Loucy (cell line): ENCODE measurements around the gene ZNF804A.

Source experiments
- H2AFZ ChIP-seq: fragments of 200-600 bp; sonication (generic); 2 replicates; pipeline ENCODE4 v1.6.0; 2016; ENCODE audit warnings: antibody characterized with exemption, mild to moderate bottlenecking, low read length, moderate library complexity
- H3F3A ChIP-seq: fragments of 200-600 bp; 2 replicates; pipeline ENCODE4 v1.6.0; 2016; ENCODE audit warnings: antibody characterized with exemption, low read depth, mild to moderate bottlenecking
- H3K27me3 ChIP-seq: fragments of 200-600 bp; sonication (generic); 2 replicates; pipeline ENCODE4 v1.6.1; 2014; ENCODE audit warnings: low read length, mild to moderate bottlenecking; ENCODE audit not compliant: insufficient read depth, poor library complexity, severe bottlenecking
- H3K36me3 ChIP-seq: fragments of 200-600 bp; sonication (generic); 2 replicates; pipeline ENCODE4 v1.6.1; 2016; ENCODE audit warnings: low read length; ENCODE audit not compliant: insufficient read depth
- H3K4me1 ChIP-seq: fragments of 200-600 bp; sonication (generic); 2 replicates; pipeline ENCODE4 v1.5.1; 2014; ENCODE audit warnings: low read length, mild to moderate bottlenecking; ENCODE audit not compliant: insufficient read depth, poor library complexity, severe bottlenecking
- H3K4me2 ChIP-seq: fragments of 200-600 bp; sonication (generic); 2 replicates; pipeline ENCODE4 v1.6.0; 2014; ENCODE audit warnings: antibody characterized with exemption, low read length, low read depth, mild to moderate bottlenecking; ENCODE audit not compliant: poor library complexity, severe bottlenecking
- H3K4me3 ChIP-seq: fragments of 200-600 bp; sonication (generic); 2 replicates; pipeline ENCODE4 v1.5.1; 2014; ENCODE audit warnings: low read length, mild to moderate bottlenecking, mixed read lengths; ENCODE audit not compliant: poor library complexity, severe bottlenecking
- H3K79me2 ChIP-seq: fragments of 200-600 bp; sonication (generic); 2 replicates; pipeline ENCODE4 v1.6.1; 2014; ENCODE audit warnings: low read length; ENCODE audit not compliant: insufficient read depth
- H3K9ac ChIP-seq: fragments of 200-600 bp; sonication (generic); 2 replicates; pipeline ENCODE4 v1.6.0; 2014; ENCODE audit warnings: mild to moderate bottlenecking, low read depth, low read length, moderate library complexity; ENCODE audit not compliant: poor library complexity, severe bottlenecking
- H3K9me2 ChIP-seq: fragments of 200-600 bp; sonication (generic); replicated peaks from 2 replicates; pipeline ENCODE4 v1.6.1; 2016; ENCODE audit warnings: low read depth, low read length, mixed read lengths
- H3K9me3 ChIP-seq: fragments of 200-600 bp; sonication (generic); 2 replicates; pipeline ENCODE4 v1.6.1; 2014; ENCODE audit warnings: mild to moderate bottlenecking, antibody characterized with exemption, low read length, low read depth; ENCODE audit not compliant: insufficient read depth
- H4K20me1 ChIP-seq: fragments of 200-600 bp; sonication (generic); 2 replicates; pipeline ENCODE4 v1.6.0; 2014; ENCODE audit warnings: antibody characterized with exemption, low read length, mild to moderate bottlenecking; ENCODE audit not compliant: insufficient read depth, poor library complexity, severe bottlenecking
- EZH2phosphoT487 ChIP-seq: fragments of 200-600 bp; IDR thresholded peaks from 2 replicates; pipeline ENCODE4 v1.6.1; 2018; ENCODE audit warnings: antibody characterized with exemption, mild to moderate bottlenecking, moderate library complexity, borderline replicate concordance
- TF ChIP-seq, protein P1 (sequence below): fragments of 200-600 bp; sonication (generic); conservative IDR thresholded peaks from 2 replicates; pipeline ENCODE4 v1.5.1; 2014; ENCODE audit warnings: mild to moderate bottlenecking, antibody characterized with exemption, low read length

The ZNF804A gene

DNA sequence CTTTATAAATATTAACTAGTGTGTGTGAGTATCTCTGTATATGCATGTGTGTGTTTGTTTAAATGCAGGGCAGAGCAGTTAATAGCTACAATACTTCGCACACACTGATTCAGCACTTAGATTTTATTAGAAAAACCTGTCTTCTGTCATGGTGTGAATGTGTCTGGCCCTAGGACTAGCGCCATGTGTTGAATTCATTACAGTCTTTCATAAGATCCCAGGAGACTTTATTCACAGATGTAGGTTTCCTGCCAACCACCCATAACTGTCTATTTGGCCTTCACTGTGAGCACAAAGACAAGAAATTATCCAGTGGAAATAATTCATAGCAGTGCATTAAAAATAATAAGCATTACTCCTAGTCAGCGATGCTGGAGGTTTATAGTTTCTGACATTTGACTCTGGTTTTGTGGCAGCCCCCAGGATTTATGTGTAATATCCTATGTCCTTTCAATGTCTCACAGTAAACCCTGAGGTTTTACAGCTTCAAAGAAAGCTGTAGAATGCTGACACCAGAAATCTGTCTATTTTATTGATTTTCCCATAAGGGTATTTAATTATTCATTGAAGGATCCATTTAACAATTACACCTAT lies 93.9 kb downstream of the ZNF804A start:
- Histone ChIP-seq H3K79me2 (no peaks in the 10 kb centered on the region), H3F3A (no peaks in the 10 kb centered on the region), H3K4me2 (no peak overlapping the region), H3K9me3 (no peaks in the 10 kb centered on the region), H3K27me3 (no peaks in the 10 kb centered on the region), H3K4me1 (no peaks in the 10 kb centered on the region), H3K9ac (no peak overlapping the region), H3K9me2 (no peaks in the 10 kb centered on the region), H3K4me3 (no peak overlapping the region), H3K36me3 (no peaks in the 10 kb centered on the region), H4K20me1 (no peaks in the 10 kb centered on the region), H2AFZ (no peak overlapping the region)
- TF ChIP-seq, protein P1, sequence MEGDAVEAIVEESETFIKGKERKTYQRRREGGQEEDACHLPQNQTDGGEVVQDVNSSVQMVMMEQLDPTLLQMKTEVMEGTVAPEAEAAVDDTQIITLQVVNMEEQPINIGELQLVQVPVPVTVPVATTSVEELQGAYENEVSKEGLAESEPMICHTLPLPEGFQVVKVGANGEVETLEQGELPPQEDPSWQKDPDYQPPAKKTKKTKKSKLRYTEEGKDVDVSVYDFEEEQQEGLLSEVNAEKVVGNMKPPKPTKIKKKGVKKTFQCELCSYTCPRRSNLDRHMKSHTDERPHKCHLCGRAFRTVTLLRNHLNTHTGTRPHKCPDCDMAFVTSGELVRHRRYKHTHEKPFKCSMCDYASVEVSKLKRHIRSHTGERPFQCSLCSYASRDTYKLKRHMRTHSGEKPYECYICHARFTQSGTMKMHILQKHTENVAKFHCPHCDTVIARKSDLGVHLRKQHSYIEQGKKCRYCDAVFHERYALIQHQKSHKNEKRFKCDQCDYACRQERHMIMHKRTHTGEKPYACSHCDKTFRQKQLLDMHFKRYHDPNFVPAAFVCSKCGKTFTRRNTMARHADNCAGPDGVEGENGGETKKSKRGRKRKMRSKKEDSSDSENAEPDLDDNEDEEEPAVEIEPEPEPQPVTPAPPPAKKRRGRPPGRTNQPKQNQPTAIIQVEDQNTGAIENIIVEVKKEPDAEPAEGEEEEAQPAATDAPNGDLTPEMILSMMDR, result no peak
- no peak for TF ChIP-seq EZH2phosphoT487

DNA sequence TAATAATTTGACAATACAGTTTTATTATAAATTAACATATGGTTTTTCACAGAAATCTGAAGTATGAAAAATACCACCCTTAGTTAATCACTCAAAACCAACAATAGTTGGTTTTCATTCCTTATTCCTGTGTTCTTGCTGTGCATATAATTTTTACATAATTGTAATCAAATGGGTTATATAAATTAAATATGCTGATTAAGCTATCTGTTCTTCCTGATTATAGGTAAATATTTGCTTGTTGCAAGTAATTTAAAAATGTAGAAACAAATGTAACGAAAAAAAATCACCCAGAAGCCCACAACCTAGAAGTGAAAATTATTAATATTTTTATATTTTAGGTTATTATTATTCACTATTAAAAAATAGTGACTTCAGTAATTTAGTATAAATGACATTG lies 98.3 kb downstream of the ZNF804A start:
- no peaks in the 10 kb centered on the region for H3K9me3 ChIP-seq
- no peaks in the 10 kb centered on the region for H3K4me1 ChIP-seq
- no peaks in the 10 kb centered on the region for H3F3A ChIP-seq
- no peak overlapping the region for H3K4me2 ChIP-seq
- H2AFZ ChIP-seq, result no peak overlapping the region
- no peak overlapping the region for H3K4me3 ChIP-seq
- H3K27me3 ChIP-seq, result no peaks in the 10 kb centered on the region
- no peaks in the 10 kb centered on the region for H3K36me3 ChIP-seq
- no peak overlapping the region for H3K9ac ChIP-seq
- H3K9me2 ChIP-seq, result no peaks in the 10 kb centered on the region
- TF ChIP-seq EZH2phosphoT487, result no peak
- TF ChIP-seq, protein P1, result no peak
- no peaks in the 10 kb centered on the region for H4K20me1 ChIP-seq
- no peaks in the 10 kb centered on the region for H3K79me2 ChIP-seq

DNA sequence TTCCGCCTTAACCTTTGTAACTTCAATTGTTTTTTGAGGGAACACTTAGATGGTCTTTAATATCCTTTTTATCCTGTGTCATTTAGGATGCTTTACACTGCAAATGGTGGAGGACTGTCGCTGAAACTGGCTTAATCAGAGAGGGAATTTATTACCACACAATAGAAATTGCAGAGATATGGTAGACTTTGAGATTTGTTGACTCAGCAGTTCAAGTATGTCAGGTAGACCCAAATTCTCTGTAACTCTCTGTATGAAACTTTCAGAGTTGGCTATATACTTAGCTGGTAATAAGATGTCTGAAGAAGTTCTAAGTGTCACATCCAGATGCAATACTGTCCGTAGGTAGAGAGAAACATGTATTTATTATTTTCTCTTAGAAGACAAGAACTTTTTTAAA lies 100.1 kb downstream of the ZNF804A start:
- no peaks in the 10 kb centered on the region; the same call in 1 of the 2 replicates for H3K9me2 ChIP-seq
- no peak overlapping the region for H2AFZ ChIP-seq
- TF ChIP-seq, protein P1, result no peak
- TF ChIP-seq EZH2phosphoT487, result no peak
- no peaks in the 10 kb centered on the region for H3F3A ChIP-seq
- H3K27me3 ChIP-seq, result no peaks in the 10 kb centered on the region
- no peak overlapping the region for H3K9ac ChIP-seq
- no peaks in the 10 kb centered on the region for H4K20me1 ChIP-seq
- H3K36me3 ChIP-seq, result no peaks in the 10 kb centered on the region
- no peaks in the 10 kb centered on the region for H3K79me2 ChIP-seq
- no peaks in the 10 kb centered on the region for H3K9me3 ChIP-seq
- no peak overlapping the region for H3K4me3 ChIP-seq
- H3K4me1 ChIP-seq, result no peaks in the 10 kb centered on the region
- H3K4me2 ChIP-seq, result no peak overlapping the region
